ENCODE measurements around the gene OSBP2. TPM values are rescaled to one million over a fixed set of nuclear protein-coding genes. Genes with fewer than 3 reads are reported as not detected.

The OSBP2 gene
- total and polyA plus RNA-seq, 2 of the 13 experiments (the other 11 are each of a cell fraction or from before 2014, with no cell fraction given), result 5.0 to 7.7 TPM

GRCh38 chr22:30720263-30720837 lies 25.7 kb downstream of the OSBP2 start (continued):
- no peak for TF ChIP-seq MXD1 (CRISPR knock-in tag; IDR thresholded peaks at IDR 0.05)

GRCh38 chr22:30721741-30722140 lies 27.1 kb downstream of the OSBP2 start:
- no peak overlapping the region for H3K9ac ChIP-seq (ENCODE audit: insufficient read depth, low read depth, low read length)
- 0 out of 2 replicates have a peak, but pooled peaks cover 9% of the 10 kb centered on the region for H3K4me1 ChIP-seq (ENCODE audit: insufficient read depth, low read length)
- CTCF ChIA-PET (ENCODE audit: low intra/inter-chr PET ratio, low total read pairs), result no interaction called here
- no peaks in the 10 kb centered on the region for H3K36me3 ChIP-seq (replicated peaks in 1 of 2; ENCODE audit: control insufficient read depth in 1 of 2, insufficient read depth in 2 of 2, low read length in 2 of 2)
- H3K4me2 ChIP-seq (ENCODE audit: low read depth, low read length), result no peak overlapping the region
- no peak overlapping the region for H3K4me3 ChIP-seq (replicated peaks in 1 of 3; ENCODE audit: insufficient read depth in 1 of 3, low read depth in 2 of 3, low read length in 3 of 3)
- H3K27me3 ChIP-seq (ENCODE audit: control insufficient read depth in 1 of 2, insufficient read depth in 2 of 2, low read length in 2 of 2), result no peaks in the 10 kb centered on the region; a peak in 1 of 5 replicates
- no peak overlapping the region for H3K27ac ChIP-seq (ENCODE audit: extremely low read length, insufficient read depth, low read length)
- H3K9me3 ChIP-seq (ENCODE audit: low read length), result no peaks in the 10 kb centered on the region
- ATAC-seq, result no peak
- WGBS (ENCODE audit: low lambda C conversion rate), result 26% methylated on average over 4 of the region's 4 CpGs
- H4K20me1 ChIP-seq (ENCODE audit: insufficient read depth, low read length), result no peaks in the 10 kb centered on the region
- no peak for TF ChIP-seq FOSL2 (CRISPR knock-in tag; IDR thresholded peaks at IDR 0.05)
- DNase-seq (ENCODE audit: low spot score), result no peak
- H3K79me2 ChIP-seq (ENCODE audit: insufficient read depth, low read length), result no peaks in the 10 kb centered on the region
- POLR2A ChIA-PET, result no interaction called here
- no peak overlapping the region for H2AFZ ChIP-seq (ENCODE audit: low read length)
- in situ Hi-C loops (cut with HindIII; ENCODE audit: extremely low pct_ligation_motif_present, low pct_unique_long_range_greater_than_20kb), result no loop called here
- intact Hi-C loops (cut with micrococcal nuclease; ENCODE audit: unreplicated experiment), result no loop called here
- BruUV-seq (replicated peaks), result no TSS peak
- FAIRE-seq, result no peak

GRCh38 chr22:30728826-30729225 lies 34.2 kb downstream of the OSBP2 start:
- no peaks in the 10 kb centered on the region for H4K20me1 ChIP-seq (ENCODE audit: insufficient read depth, low read length)
- DNase-seq (ENCODE audit: low spot score) (no peak), ATAC-seq (no peak), FAIRE-seq (no peak)
- 5% methylated on average over 2 of the region's 2 CpGs for WGBS (ENCODE audit: low lambda C conversion rate)
- no peak overlapping the region for H3K4me2 ChIP-seq (ENCODE audit: low read depth, low read length)
- H3K9ac ChIP-seq (ENCODE audit: insufficient read depth, low read depth, low read length), result no peak overlapping the region
- no peaks in the 10 kb centered on the region for H3K4me1 ChIP-seq (ENCODE audit: insufficient read depth, low read length)
- H3K27ac ChIP-seq (ENCODE audit: extremely low read length, insufficient read depth, low read length), result no peak overlapping the region
- peaks cover 0 to 5% of the 10 kb centered on the region in 2 experiments; a peak in 1 of 5 replicates for H3K27me3 ChIP-seq (ENCODE audit: control insufficient read depth in 1 of 2, insufficient read depth in 2 of 2, low read length in 2 of 2)
- BruUV-seq (replicated peaks), result no TSS peak
- H3K4me3 ChIP-seq (replicated peaks in 1 of 3; ENCODE audit: insufficient read depth in 1 of 3, low read depth in 2 of 3, low read length in 3 of 3), result no peak overlapping the region
- intact Hi-C loops (cut with micrococcal nuclease; ENCODE audit: unreplicated experiment) (no loop called here), in situ Hi-C loops (cut with HindIII; ENCODE audit: extremely low pct_ligation_motif_present, low pct_unique_long_range_greater_than_20kb) (no loop called here)
- no peak for TF ChIP-seq DBP (CRISPR knock-in tag; IDR thresholded peaks at IDR 0.05; ENCODE audit: not compliant biosample characterization)
- no peak for TF ChIP-seq ZFP41 (CRISPR knock-in tag; IDR thresholded peaks at IDR 0.05; ENCODE audit: borderline replicate concordance)
- no peak for TF ChIP-seq ZNF674 (CRISPR knock-in tag; IDR thresholded peaks at IDR 0.05; ENCODE audit: low read depth)
- TF ChIP-seq ZNF20 (CRISPR knock-in tag; IDR thresholded peaks at IDR 0.05), result no peak
- TF ChIP-seq PAX8 (CRISPR knock-in tag; IDR thresholded peaks at IDR 0.05; ENCODE audit: borderline replicate concordance), result no peak
- no peak for TF ChIP-seq ZNF281 (CRISPR knock-in tag; IDR thresholded peaks at IDR 0.05; ENCODE audit: borderline replicate concordance)
- no peak for TF ChIP-seq NFYB (CRISPR knock-in tag; IDR thresholded peaks at IDR 0.05)
- no peak for TF ChIP-seq ELF3 (CRISPR knock-in tag; IDR thresholded peaks at IDR 0.05)
- no peak for TF ChIP-seq ZNF577 (CRISPR knock-in tag; IDR thresholded peaks at IDR 0.05; ENCODE audit: borderline replicate concordance, low read depth)
- TF ChIP-seq ATRX (CRISPR knock-in tag; IDR thresholded peaks at IDR 0.05; ENCODE audit: borderline replicate concordance), result no peak
- no peaks in the 10 kb centered on the region for H3K36me3 ChIP-seq (replicated peaks in 1 of 2; ENCODE audit: control insufficient read depth in 1 of 2, insufficient read depth in 2 of 2, low read length in 2 of 2)
- no peaks in the 10 kb centered on the region for H3K79me2 ChIP-seq (ENCODE audit: insufficient read depth, low read length)
- no peaks in the 10 kb centered on the region for H3K9me3 ChIP-seq (ENCODE audit: low read length)
- CTCF ChIA-PET (ENCODE audit: low intra/inter-chr PET ratio, low total read pairs), result no interaction called here
- POLR2A ChIA-PET, result no interaction called here
- no peak overlapping the region for H2AFZ ChIP-seq (ENCODE audit: low read length)
